GM19035 (cell line): ENCODE data around the gene DCANP1.

ENCODE experiments used
- ATAC-seq: cut with Tn5 transposase; IDR thresholded peaks from one replicate; pipeline ENCODE4 v1.9.1; 2021; ENCODE audit not compliant: unreplicated experiment

The DCANP1 gene

DNA sequence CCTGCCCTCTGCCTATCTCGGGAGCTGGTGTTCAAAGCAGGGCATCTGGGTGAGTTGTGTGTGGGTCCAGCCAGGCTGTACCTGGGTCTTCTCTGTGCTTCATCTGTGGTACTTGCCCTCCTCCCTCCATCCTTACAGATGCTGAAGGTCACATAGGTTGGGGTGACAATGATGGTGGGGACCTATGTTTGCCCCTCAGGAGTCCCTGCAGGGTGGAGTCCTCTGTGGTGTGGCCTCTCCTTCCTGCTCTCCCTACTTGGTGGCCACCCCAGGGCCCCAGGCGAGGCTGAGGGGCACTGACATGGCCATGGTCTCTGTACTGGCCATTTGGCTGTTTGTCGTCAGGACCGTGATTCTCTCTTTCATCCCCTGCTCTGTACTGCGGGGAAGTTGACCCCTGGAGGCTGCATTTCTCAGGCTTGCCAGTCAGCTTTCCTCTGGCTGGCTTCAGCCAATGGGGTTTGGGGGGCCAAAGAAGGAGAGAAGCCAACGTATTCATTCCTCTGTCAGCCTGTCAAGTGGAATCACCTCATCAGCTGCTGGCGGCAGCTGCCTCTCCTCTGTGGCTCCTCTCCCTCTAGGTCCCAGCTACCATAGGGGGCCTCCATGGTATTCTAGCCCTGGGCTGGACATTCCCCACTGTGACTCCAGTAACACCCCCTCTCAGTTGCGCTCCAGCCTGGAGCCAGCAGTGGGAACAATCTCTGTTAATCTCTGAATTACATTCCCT, 4.6 kb downstream of the DCANP1 start:
- no peak for ATAC-seq

DNA sequence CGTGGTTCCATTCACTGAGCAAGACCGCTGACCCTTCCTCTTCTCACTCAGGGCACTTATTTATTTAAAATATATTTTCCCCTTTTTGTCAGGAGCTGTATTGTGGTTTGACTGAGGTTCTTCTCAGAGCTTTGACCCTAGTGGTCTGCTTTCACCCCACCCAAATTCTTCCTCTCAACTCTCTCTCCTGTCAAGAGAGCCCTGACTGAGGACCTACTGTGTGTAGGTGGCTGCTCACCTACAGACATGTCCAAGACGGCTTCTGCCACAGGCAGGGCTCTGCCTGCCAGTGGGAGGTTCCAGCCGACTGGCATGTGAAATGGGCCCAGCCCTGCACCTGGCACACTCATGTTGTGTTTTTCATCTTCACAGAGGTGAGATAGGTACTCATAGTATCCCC, 5.2 kb downstream of the DCANP1 start:
- ATAC-seq, result no peak

DNA sequence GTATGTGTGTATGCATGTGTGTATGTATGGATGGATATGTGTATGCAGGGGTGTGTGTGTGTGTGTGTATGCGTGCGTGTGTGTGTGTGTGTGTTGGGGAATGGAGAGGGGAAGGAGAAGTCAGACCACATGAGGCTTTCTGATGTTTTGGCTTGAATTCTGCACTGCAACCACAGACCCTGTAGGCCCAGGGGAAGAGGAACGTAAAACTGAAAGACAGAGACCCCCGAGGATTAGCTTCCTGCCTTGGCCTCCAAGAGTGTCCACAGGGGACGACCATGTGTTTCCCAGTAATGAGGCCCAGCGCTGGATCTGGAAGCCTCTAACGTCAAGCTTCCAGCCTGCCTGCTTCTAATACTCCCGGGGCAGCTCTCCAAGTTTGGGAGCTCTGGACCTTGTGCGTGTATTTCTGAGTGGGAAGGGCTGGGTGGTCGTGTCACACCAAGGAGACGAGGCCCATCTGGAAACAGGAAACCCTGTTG, 5.8 kb downstream of the DCANP1 start:
- no peak for ATAC-seq

DNA sequence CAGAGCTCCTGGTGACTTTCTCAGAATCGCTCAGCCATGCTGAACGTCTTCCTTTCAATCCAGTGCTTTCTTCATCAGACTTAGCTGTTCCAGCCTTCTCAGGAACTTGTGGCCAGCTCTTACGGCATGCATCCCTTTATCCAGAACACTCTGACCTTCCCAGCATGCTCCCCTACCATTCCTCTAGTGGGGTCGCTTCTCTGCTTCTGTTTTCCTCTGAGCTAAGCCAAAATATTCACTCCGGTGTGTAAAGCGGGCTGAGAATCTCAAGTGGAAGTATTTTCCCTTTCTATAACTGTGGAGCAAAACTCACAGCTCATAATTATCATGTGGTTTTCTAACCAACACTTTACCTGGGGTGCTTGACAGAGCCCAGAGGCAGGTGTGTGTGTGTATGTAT, 6.2 kb downstream of the DCANP1 start:
- ATAC-seq, result no peak

DNA sequence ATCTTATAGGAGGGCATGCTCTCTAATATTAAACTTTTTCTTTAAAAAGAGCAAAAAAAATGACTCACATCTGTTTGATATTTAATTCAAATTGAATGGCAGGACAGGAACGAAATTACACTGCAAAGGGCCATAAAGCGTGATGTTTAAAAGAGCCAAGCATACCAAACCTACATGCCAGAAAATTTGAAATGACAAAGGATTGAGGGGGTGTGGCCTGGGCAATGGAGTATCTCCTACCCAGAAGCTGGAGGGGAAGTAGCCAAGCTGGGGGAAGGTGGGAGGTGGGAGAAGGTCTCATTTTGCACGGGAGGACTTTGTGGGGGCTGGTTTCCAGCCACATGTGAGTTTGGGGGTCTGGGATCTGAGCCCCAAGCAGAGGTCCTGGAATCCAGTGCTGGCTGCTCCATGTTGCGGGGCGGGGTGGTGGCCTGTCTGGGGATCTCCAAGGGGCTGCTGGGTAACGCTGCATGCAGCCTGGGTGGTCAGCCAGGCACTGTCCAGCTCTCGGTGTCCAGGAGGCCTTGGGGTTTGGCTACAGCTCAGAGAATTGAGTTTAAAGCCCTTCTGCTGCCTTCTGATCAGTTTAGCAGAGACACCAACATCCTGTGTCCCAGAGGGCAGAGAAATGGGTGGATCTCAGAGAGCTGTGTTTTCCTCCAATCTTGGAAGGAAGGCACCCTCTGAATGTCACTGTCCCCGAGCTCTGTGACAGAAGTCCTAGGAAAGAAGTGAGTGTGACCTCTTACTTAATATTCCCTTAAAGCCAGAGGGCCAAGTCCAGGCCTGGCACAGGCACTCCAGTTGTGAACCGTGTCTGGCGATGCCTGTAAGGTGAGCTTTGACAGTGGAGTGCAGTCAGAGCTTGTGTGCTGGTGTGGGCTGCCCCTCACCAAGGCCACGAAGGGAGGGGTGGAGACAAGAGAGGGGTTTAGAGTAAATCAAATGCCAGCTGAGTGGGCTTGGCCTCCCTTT, 7.6 kb downstream of the DCANP1 start:
- no peak for ATAC-seq

DNA sequence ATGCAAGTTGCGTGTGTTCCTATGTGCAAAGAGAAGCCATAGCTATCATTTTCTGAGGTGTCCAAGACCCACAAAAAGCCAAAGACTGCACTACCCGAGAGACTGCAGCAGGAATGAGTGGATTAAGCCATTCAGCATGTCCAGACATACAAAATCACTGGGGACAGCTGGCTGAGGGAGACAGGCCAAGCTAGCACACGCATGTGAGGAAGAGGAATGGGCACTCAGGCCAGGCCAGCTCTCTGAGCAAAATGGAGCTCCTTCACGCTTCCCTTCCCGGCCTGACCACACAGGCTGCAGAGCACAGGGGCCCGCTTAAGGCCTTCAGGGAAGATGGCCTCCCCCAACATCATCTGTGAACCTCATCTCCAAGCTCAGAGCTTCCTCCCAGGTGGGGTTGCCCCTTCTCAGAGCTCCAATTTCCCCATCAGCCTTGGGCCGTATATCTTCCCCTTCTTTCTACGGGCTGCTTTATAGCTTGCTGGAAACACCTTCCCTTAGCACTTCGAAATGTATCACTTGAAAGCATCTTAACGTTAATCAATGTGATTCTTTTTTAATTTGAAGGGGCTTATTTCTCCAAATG, 8.4 kb downstream of the DCANP1 start:
- no peak for ATAC-seq

DNA sequence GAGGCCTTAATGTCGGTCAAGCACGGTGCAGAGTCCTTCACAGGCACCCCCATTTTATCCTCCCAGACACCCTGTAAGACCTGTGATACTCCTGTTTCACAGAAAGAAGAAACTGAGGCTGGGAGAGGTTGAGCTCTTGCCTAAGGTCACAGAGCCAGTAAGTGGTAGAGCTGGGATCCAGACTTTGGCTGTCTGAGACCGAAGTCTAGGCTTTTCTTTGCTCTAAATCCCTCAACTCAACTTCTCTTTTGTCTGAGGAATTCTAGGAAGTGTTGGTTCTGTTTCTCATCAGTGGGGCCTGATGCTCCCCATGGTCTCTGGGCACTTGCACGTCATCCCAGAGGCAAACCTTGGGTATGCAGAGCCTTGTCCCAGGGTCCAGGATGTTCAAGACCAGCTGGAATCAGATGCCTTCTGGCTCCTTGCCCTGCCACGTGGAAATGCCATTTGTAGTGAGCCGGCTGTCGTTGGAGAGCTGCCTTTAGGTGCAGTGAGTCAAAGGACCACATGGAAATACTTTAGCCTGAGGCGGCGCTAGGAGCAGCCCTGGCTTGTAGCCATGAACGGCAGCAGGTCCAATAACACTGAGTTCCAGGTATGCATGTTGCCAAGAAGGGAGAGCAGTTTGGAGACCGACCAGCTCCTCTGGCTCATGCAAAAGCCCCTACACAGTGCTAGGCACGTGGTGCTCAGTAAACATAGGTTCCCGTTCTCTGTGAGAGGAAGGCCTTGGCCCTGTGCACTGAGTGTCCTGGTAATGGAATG, 9.2 kb downstream of the DCANP1 start:
- ATAC-seq, result no peak

DNA sequence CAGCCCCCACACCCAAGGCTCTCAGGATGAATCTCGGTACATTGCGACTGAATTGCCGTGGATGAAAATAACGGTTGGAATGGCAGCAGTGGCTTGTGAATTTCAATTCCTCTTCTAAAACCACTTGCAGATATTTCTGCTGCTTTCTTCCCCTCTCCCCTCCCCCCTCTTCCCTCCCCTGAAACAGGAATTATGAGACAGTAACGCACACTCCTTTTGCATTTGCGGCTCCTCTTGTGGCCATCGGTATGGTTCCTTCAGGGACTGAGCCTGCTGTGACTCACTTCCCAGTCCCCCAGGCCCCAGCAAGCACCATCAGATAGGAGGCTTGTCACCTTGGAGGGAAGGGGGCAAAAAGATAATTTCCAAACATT, 9.7 kb downstream of the DCANP1 start:
- no peak for ATAC-seq

DNA sequence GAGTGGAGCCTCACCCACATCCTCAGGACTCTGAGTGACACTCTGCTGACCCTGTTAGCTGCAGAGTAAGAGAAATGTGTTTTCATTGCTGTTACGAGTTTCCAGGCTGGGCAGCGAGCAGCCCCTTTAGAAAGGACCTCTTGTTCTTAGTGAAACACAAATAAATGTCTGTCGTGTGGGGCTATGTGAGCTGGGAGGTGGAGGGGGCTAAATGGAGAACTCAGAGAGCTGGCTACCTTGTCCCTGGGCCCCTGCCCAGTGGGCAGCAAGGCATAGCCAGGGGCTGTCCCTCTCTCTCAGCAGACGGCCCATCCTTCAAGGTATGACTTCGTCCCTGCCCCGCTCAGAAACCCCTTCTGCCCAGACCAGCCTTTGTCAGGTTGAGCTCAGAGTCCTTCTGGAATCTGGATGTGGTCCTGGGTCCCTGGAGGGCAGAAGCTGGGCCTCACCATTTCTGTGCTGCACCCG, 10.2 kb downstream of the DCANP1 start:
- no peak for ATAC-seq

DNA sequence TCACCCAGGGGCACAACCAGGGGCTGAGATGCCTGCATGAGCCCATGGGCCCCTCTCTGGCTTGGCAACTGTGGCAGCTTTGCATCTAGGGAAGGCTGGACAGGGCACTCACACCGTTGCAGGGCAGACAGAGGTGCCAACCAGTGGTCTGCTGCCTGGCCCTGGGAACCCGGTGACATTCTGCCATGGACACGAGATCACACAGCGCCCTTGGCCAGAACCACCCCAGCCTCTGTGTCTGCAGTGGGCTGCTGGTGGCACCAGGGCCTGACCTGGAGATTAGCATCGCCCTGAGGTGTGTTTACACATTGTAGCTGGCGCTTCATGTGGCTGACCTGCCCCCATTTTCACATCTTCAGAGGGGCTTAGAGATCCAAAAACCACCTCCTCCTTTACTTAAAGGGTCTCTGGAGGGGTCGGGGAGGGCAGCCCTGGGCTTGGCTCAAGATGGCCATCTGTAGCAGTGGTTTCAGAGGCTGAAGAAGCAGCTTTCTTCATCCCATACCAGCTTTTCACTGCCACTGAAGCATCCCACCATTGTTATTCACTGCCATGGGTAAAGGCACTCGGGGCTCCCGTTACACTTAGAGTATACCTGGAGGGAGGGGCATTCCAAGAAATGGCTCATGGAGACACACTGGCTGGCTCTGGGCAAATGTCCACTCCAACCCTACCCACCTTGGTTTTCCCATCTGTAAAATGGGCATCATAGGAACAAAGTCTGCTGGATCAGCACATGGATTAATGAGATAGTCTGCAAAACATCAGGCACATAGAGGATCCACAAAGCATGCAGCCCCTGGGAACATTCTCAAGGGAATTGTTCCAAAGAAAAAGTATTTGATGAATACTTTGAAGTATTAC, 11.4 kb downstream of the DCANP1 start:
- ATAC-seq, result no peak

DNA sequence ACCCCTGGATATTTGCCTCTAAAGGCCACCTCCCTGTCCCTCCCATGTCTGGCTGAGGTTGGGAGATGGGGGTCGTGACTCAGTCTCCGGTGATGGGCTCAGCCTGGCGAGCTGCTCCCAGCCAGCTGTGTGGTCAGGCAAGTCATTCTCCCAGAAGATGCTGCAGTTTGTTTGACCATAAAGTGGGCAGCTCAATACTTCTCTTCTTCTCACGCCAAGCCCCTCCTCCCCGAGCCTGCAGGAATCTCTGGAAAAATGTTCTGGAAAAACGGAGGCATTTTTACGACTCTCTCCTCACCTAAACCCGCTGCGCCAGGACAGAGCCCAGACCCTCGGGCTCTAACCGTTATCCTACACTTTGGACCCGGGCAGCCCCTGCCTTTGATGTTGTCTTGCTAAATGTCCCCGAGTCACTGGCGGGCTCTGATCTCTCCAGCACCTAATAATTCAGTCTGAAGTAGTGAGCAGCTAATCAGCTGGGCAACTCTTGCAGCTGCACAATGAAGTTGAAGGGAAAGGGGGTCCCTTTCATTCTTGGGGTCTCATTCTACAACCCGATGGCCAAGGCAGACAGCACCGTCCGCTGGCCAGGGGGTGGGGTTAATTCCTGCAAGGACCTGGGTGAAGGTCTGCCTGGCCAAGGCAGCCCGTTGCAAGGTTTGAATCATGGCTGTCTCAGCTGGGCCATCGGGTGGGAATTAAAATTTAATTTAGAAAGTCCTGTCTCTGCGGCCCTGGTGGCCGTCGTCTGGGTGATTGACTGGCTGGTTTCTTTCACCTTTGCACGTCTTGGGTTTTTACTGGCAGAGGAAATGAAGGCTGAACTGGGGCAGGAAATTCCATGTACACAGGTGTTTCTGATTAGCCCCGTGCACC, 12.3 kb downstream of the DCANP1 start:
- ATAC-seq, result no peak

DNA sequence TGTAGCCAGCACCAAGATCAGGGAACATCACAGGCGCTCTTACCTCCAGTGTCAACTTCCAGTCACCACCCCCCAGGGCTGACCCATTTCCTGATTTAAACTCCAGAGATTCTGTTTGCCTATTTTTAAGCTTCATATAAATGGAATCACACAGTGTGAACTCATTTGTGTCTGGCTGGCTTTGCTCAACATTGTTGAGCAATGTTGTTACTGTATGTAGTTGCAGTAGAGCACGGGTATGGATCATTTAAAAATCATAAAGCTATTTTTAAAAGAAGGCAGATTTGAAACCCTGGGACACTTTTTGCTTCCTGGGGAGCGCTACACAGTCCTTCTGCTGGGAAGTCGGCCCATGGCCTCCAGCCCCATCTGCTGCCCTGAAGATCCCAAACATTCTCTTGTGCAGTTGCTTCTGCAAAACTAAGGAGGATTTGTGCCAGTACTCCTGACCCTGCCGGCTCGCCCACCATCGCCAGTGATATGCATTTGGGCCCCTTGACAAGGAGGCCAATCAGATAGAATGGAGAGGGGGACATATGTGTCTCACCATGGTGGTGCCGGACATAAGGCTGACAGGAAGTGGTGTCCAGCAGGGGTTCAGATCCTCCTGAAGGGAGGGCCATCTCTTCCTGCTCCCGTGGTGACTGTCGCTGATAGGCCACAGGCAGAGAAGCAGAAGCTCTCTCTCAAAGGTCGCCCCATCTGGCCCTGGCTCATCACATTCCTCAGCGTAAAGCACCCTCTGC, 13.3 kb downstream of the DCANP1 start:
- no peak for ATAC-seq

DNA sequence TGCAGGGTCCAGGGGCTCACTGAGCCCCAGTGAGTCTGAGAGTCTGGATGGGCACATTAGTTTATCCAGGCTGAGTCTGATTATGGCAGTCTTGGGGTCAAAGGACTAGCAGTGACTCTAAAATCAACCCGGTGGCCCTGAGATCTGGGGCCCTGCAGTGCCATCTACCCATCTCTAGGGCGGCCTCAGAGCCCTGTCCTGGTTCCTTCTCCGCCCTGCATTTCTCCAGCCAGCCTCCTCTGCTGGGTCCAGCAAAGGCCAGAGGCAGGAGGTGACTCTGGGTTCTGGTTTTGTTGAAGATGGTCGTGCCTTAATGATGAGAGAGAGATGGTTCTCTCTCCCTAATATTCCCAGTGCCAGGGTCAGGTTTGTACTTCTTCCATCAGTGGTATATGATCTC, 15.0 kb downstream of the DCANP1 start:
- no peak for ATAC-seq

DNA sequence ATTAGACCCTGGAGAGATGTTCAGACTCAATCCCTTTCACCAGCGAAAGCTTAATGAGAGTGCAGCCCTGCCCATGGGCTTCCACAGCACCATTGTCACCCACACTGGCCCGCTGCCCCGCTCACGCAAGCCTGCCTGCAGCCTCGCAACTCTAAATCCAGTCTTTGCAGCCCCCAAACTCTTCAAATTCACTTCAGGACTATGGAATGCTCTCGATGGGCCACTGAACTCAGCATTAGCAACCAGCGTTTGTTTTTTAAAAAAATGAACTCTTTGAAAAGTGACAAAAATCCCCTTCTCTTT, 17.1 kb downstream of the DCANP1 start:
- ATAC-seq, result no peak

DNA sequence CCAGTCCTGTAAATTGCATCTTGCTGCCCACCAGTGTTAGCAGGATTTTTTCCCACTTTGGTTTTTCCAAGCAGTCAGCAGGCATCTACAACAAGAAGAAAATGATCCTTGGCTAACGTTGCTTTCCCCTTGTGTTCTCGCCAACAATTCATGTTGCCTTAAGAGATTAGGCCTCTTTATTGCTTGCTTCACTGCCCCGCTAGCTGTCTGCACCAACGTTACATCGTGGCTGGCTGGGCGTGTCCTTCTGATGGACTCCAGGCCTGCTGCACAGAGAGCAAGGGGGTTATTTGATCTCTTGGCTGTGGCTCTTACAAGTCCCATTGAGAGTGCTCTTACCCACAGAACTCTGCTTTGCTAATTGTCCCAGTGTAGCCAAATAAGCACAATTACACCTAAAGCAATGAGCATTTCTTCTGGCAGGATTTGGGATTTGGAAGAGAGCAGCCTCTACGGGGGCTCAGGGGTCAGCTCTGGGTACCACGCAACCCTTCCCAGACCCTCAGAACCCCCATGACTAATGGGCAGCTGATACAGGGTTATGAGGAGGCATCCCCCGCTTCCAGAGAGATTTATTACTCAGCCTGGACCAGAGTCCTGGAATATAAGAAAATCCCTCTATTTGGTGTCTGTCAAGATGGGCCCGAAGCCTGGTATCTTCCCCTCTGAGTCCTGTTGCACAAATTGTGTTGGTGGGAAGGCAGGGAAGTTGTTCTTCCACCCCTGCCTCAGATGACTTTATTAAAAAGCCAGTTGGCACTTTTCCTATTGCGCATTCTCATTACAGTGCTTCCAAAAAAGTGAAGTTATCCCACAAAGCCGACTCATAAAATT, 17.6 kb downstream of the DCANP1 start:
- ATAC-seq, result no peak

DNA sequence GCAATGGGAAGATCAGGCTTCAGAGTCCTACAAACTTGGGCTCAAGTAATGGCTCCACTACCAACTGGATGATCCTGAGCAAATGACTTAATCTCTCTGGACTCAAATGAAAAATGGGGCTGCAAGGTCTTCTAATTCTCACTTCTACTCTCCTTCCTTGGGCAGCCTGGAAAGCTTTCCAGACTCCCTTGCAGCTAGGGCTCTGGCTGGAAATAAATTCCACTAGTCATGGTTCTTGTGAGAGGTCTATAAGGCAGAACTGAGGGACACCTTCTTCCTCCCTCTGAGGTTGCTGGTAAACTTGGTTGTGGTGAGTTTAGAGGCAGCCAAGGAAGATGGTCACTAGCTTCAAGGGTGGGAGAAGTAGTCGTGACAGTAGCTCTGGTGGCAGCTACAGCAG, 18.6 kb downstream of the DCANP1 start:
- no peak for ATAC-seq
